ENCODE results near the gene HAT1. TPM values are rescaled to one million over a fixed set of nuclear protein-coding genes. Genes with fewer than 3 reads are reported as not detected.

Gene HAT1
- total RNA-seq, 1 experiment from 2014 or later = 76.8 TPM

- Histone ChIP-seq H3K27me3 (ENCODE audit: low read length) (no peaks in the 10 kb centered on the region), H2AFZ (ENCODE audit: low read length) (peak overlapping the region; percentile 65), H4K20me1 (ENCODE audit: low read length) (no peaks in the 10 kb centered on the region), H3K9me3 (ENCODE audit: low read length) (no peaks in the 10 kb centered on the region), H3F3A (ENCODE audit: low read length, unreplicated experiment) (no peaks in the 10 kb centered on the region), H3K79me2 (ENCODE audit: low read length) (no peaks in the 10 kb centered on the region), H3K36me3 (ENCODE audit: low read depth, low read length) (no peaks in the 10 kb centered on the region), H3K9ac (ENCODE audit: low read length) (no peak overlapping the region), H3K27ac (ENCODE audit: low read length) (no peak overlapping the region), H3K4me3 (ENCODE audit: low read length) (peak overlapping the region; percentile 33; the same call in 1 of the 2 replicates), H3K9me2 (replicated peaks; ENCODE audit: low read length) (no peaks in the 10 kb centered on the region), H3K4me2 (ENCODE audit: low read length) (peak overlapping the region; percentile 68), H3K4me1 (ENCODE audit: insufficient read depth, low read length) (peaks cover 20% of the 10 kb centered on the region)
- ChIA-PET POLR2A (ENCODE audit: unreplicated experiment) (interaction anchor here (1.0 kb wide), 1 partner anchor 64 kb away, joined by 3 read pairs; the partner anchor contains the start of gene DLX1), CTCF (no interaction called here)
- peak; percentile 93 for ATAC-seq
- no TSS peak for BruUV-seq (replicated peaks)
- peak; percentile 27 for DNase-seq
- intact Hi-C loops (cut with micrococcal nuclease) = no loop called here
- no peak for TF ChIP-seq EZH2 (IDR thresholded peaks at IDR 0.05; ENCODE audit: low read length, unreplicated experiment)
- TF ChIP-seq EZH2phosphoT487 (IDR thresholded peaks at IDR 0.05; ENCODE audit: borderline replicate concordance, low read length) = no peak
- no peak for TF ChIP-seq CTCF (conservative IDR thresholded peaks at IDR 0.05; ENCODE audit: low read depth, low read length)
These were observed 99.0 kb downstream of the HAT1 start for GRCh38 chr2:172021074-172021931.

DNA sequence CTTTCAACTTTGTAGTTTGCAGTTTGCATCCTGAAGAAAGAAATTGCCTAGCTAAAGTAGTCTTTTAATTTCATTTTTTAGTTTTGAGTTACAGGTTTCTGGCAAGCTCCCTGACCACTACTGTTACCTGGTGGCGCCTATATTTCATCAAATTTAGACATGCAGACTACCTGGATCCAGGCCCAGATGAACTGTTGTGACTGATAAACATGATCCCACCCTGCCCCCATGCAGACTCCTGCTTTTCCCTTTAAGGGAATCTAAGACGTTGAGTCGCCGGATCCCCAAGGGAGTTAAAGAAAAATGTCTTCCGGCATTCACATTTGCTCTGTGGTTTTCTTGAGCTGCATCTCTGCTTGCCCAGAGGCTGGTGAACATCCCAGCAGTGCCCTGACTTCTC, 99.7 kb downstream of the HAT1 start:
- H2AFZ ChIP-seq (ENCODE audit: low read length) = peak overlapping the region; percentile 65
- BruUV-seq (replicated peaks) = no TSS peak
- no peaks in the 10 kb centered on the region for H3K9me3 ChIP-seq (ENCODE audit: low read length)
- no peak overlapping the region for H3K27ac ChIP-seq (ENCODE audit: low read length)
- H3K9me2 ChIP-seq (replicated peaks; ENCODE audit: low read length) = no peaks in the 10 kb centered on the region
- no peaks in the 10 kb centered on the region for H3K79me2 ChIP-seq (ENCODE audit: low read length)
- DNase-seq = no peak
- H3K4me3 ChIP-seq (ENCODE audit: low read length) = peak overlapping the region; percentile 33; the same call in 1 of the 2 replicates
- H3F3A ChIP-seq (ENCODE audit: low read length, unreplicated experiment) = no peaks in the 10 kb centered on the region
- H4K20me1 ChIP-seq (ENCODE audit: low read length) = no peaks in the 10 kb centered on the region
- ChIA-PET CTCF (no interaction called here), POLR2A (ENCODE audit: unreplicated experiment) (interaction anchor here (1.0 kb wide), 1 partner anchor 63 kb away, joined by 3 read pairs; the partner anchor contains the start of gene DLX1)
- no peaks in the 10 kb centered on the region for H3K27me3 ChIP-seq (ENCODE audit: low read length)
- intact Hi-C loops (cut with micrococcal nuclease) = no loop called here
- H3K36me3 ChIP-seq (ENCODE audit: low read depth, low read length) = no peaks in the 10 kb centered on the region
- peak overlapping the region; percentile 68; the same call in 1 of the 2 replicates for H3K4me2 ChIP-seq (ENCODE audit: low read length)
- ATAC-seq = no peak; the same call in 1 of the 2 replicates
- no peak overlapping the region for H3K9ac ChIP-seq (ENCODE audit: low read length)
- peaks cover 20% of the 10 kb centered on the region for H3K4me1 ChIP-seq (ENCODE audit: insufficient read depth, low read length)
- no peak for TF ChIP-seq CTCF (conservative IDR thresholded peaks at IDR 0.05; ENCODE audit: low read depth, low read length)
- no peak for TF ChIP-seq EZH2 (IDR thresholded peaks at IDR 0.05; ENCODE audit: low read length, unreplicated experiment)
- no peak for TF ChIP-seq EZH2phosphoT487 (IDR thresholded peaks at IDR 0.05; ENCODE audit: borderline replicate concordance, low read length)

- Histone ChIP-seq H3K4me1 (ENCODE audit: insufficient read depth, low read length) (no peaks in the 10 kb centered on the region), H3K36me3 (ENCODE audit: low read depth, low read length) (no peaks in the 10 kb centered on the region), H2AFZ (ENCODE audit: low read length) (no peak overlapping the region), H3K27me3 (ENCODE audit: low read length) (no peaks in the 10 kb centered on the region), H3F3A (ENCODE audit: low read length, unreplicated experiment) (no peaks in the 10 kb centered on the region), H3K9ac (ENCODE audit: low read length) (no peak overlapping the region), H3K9me3 (ENCODE audit: low read length) (no peaks in the 10 kb centered on the region), H3K4me2 (ENCODE audit: low read length) (no peak overlapping the region), H3K9me2 (replicated peaks; ENCODE audit: low read length) (no peaks in the 10 kb centered on the region), H3K27ac (ENCODE audit: low read length) (no peak overlapping the region), H3K79me2 (ENCODE audit: low read length) (no peaks in the 10 kb centered on the region), H3K4me3 (ENCODE audit: low read length) (no peak overlapping the region), H4K20me1 (ENCODE audit: low read length) (no peaks in the 10 kb centered on the region)
- no TSS peak for BruUV-seq (replicated peaks)
- CTCF ChIA-PET = no interaction called here
- TF ChIP-seq EZH2phosphoT487 (IDR thresholded peaks at IDR 0.05; ENCODE audit: borderline replicate concordance, low read length) (no peak), EZH2 (IDR thresholded peaks at IDR 0.05; ENCODE audit: low read length, unreplicated experiment) (no peak), CTCF (conservative IDR thresholded peaks at IDR 0.05; ENCODE audit: low read depth, low read length) (no peak)
- intact Hi-C loops (cut with micrococcal nuclease) = no loop called here
- DNase-seq (no peak), ATAC-seq (no peak)
- POLR2A ChIA-PET (ENCODE audit: unreplicated experiment) = no interaction called here
These were observed 109.3 kb downstream of the HAT1 start for GRCh38 chr2:172031536-172031935.

All from PC-3 (cell line).